Right lobe of liver (tissue), 6 donors: ENCODE measurements around the gene PLCB1. TPM values are rescaled to one million over a fixed set of nuclear protein-coding genes. Genes with fewer than 3 reads are reported as not detected.
A peak's percentile ranks its signal among the peaks of the same experiment; 100 is the strongest.

ENCODE experiments used
- ATAC-seq, 4 donors: fragments of 200-7000 bp; cut with Tn5 transposase; one replicate each; pipeline ENCODE4 v1.9.1; 2020; ENCODE audit warnings: mild to moderate bottlenecking in 4 of 4, moderate library complexity in 4 of 4
- DNase-seq, 3 donors: peaks; one replicate each; pipeline ENCODE4 v3.0.0-alpha.2; 2020
- H3K27ac ChIP-seq, 3 donors: fragments of 200-600 bp; one replicate each; pipeline ENCODE4 v1.8.0; 2022
- H3K27me3 ChIP-seq, 2 donors: fragments of 200-600 bp; one replicate each; pipeline ENCODE4 v1.8.0; 2022
- H3K36me3 ChIP-seq, 4 donors: fragments of 200-600 bp; sonication (generic) in 1 of 4; one replicate each; pipeline versions ENCODE4 v1.5.1 to v1.8.0; 2017 to 2022; ENCODE audit warnings: control low read depth in 1 of 4
- H3K4me1 ChIP-seq, 4 donors: fragments of 200-600 bp; sonication (generic) in 1 of 4; one replicate each; pipeline versions ENCODE4 v1.5.1 to v1.8.0; 2017 to 2022; ENCODE audit warnings: control low read depth in 1 of 4
- H3K4me3 ChIP-seq, 3 donors: fragments of 200-600 bp; one replicate each; pipeline ENCODE4 v1.8.0; 2022
- H3K9me3 ChIP-seq, 4 donors: fragments of 200-600 bp; sonication (generic) in 1 of 4; one replicate each; pipeline versions ENCODE4 v1.5.1 to v1.8.0; 2017 to 2022; ENCODE audit warnings: control low read depth in 1 of 4
- POLR2A ChIP-seq: fragments of 450-650 bp; IDR thresholded peaks from one replicate; pipeline ENCODE4 v1.6.1; 2017; ENCODE audit warnings: antibody characterized with exemption, mild to moderate bottlenecking
- WGBS: methylation state at CpG from one replicate; pipeline ENCODE4 v1.1.6; 2018; ENCODE audit warnings: low coverage, low lambda C conversion rate; ENCODE audit not compliant: insufficient coverage; ENCODE audit errors: missing lambda C conversion rate; 5-methylcytosine and 5-hydroxymethylcytosine counted together
- intact Hi-C, 2 donors: fragments of 100-400 bp; cut with DNase I; formaldehyde crosslinking; loops; one replicate each; pipeline versions ENCODE4 v1.11.2 to v1.14.1; 2022
- total RNA-seq, 6 experiments: library from RNA; depleted of rRNA in 2 of 6; stranded (reverse); fragments of >200 nt in 2 of 6; fragmentation: NEBNext Ultra II Directional in 3 of 6; extraction: Animal tissue kit (Norgen Biotek cat#: 25700) in 3 of 6; gene quantifications; one replicate each; pipeline versions ENCODE4 v1.1.0 to v1.2.4, GENCODE V29; 2016 to 2023
- TF ChIP-seq, protein P1 (sequence below), 4 donors: fragments of 200-600 bp in 3 of 4; fragments of 450-650 bp in 1 of 4; IDR thresholded peaks; one replicate each; pipeline versions ENCODE4 v1.5.1 to v1.8.0; 2016 to 2022; ENCODE audit warnings: antibody characterized with exemption in 4 of 4, mild to moderate bottlenecking in 2 of 4
- donor health status: DM: no; HTN: yes; CAD: no.
- donor health status: DM: no; HTN: no; CAD: no.
- donor health status: DM: no; HTN: no; CAD: no.
- donor health status: DM: no; HTN: yes; CAD: no.
- donor health status: DM: no; HTN: yes; CAD: no.

The PLCB1 gene
- total RNA-seq, 6 experiments from 2014 or later: 5.0 to 9.9 (median 5.7) TPM

DNA sequence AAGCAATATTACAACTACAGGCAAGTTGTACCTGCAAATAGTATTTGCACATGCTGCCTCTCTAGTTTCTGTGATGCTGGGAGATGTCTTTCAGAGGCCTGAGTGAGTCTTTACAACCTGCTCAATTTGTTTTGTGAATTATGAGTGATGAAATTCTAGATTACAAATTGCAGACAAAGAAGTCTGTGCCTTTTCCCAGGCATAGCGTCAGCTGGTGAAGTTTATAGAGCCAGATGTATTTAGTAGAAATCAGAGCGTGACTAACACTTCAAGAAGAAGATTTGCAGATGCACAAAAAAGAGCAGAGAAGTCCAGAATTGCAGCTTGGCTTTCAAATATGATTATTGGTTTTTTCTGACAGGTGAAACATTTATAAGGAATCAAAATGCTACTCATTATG lies 289.9 kb downstream of the PLCB1 start:
- H3K9me3 ChIP-seq: no peaks in the 10 kb centered on the region
- no peaks in the 10 kb centered on the region for H3K4me1 ChIP-seq
- no peak overlapping the region for H3K4me3 ChIP-seq
- H3K27me3 ChIP-seq: no peaks in the 10 kb centered on the region
- H3K36me3 ChIP-seq: no peaks in the 10 kb centered on the region
- TF ChIP-seq POLR2A: no peak
- TF ChIP-seq, protein P1, sequence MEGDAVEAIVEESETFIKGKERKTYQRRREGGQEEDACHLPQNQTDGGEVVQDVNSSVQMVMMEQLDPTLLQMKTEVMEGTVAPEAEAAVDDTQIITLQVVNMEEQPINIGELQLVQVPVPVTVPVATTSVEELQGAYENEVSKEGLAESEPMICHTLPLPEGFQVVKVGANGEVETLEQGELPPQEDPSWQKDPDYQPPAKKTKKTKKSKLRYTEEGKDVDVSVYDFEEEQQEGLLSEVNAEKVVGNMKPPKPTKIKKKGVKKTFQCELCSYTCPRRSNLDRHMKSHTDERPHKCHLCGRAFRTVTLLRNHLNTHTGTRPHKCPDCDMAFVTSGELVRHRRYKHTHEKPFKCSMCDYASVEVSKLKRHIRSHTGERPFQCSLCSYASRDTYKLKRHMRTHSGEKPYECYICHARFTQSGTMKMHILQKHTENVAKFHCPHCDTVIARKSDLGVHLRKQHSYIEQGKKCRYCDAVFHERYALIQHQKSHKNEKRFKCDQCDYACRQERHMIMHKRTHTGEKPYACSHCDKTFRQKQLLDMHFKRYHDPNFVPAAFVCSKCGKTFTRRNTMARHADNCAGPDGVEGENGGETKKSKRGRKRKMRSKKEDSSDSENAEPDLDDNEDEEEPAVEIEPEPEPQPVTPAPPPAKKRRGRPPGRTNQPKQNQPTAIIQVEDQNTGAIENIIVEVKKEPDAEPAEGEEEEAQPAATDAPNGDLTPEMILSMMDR (IDR thresholded peaks at IDR 0.05): no peak
- ATAC-seq (no peak), DNase-seq (no peak)
- 90% methylated on average over 2 of the region's 2 CpGs for WGBS
- intact Hi-C loops: no loop called here
- no peak overlapping the region for H3K27ac ChIP-seq

DNA sequence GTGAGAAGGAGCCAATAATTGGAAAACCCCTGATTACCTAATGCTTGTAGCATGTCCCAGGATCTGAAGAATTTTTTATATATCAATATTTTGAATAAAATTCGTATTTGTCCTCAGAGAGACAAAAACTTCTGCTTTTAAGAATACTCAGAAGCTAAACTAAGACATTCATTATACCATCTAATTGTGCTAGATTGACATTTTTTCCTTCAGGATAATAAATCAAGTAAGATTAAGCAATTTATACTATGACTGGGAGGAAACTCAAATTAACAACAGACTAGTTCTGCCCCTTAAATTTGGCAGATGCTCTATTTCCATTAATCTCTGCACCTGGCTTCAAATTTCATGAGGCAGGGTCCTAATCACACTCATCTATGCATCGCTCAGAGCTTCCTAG lies 291.4 kb downstream of the PLCB1 start:
- 65% methylated on average over 2 of the region's 2 CpGs for WGBS

DNA sequence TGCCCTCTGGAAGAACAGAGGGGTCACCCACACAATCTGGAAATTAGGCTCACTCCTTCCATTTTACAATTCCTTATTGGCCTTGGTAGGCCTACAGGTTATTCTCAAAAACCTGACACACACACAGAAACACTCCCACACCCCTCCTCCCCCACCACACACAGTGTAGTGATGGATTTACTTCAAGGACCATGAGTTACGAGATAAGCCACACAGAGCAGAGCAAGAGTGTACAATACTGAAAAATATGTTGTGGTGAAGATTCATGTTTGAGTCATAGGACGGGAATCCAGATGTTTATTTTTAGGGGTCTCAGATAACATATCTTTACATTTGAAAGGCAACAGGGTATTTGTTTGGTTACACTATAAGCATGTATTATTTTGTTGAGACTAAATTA lies 291.9 kb downstream of the PLCB1 start:
- Histone ChIP-seq H3K4me1 (no peaks in the 10 kb centered on the region), H3K36me3 (no peaks in the 10 kb centered on the region), H3K27ac (no peak overlapping the region), H3K4me3 (no peak overlapping the region), H3K27me3 (no peaks in the 10 kb centered on the region), H3K9me3 (no peaks in the 10 kb centered on the region)
- intact Hi-C loops: no loop called here
- 76% methylated on average over 2 of the region's 2 CpGs for WGBS
- TF ChIP-seq, protein P1 (IDR thresholded peaks at IDR 0.05): no peak
- TF ChIP-seq POLR2A: no peak
- no peak for ATAC-seq
- DNase-seq: no peak

More for the DNA sequence above, 291.4 kb downstream of the PLCB1 start:
- no peaks in the 10 kb centered on the region for H3K9me3 ChIP-seq
- ATAC-seq (no peak), DNase-seq (no peak)
- TF ChIP-seq POLR2A: no peak
- TF ChIP-seq, protein P1 (IDR thresholded peaks at IDR 0.05): no peak
- H3K4me1 ChIP-seq: no peaks in the 10 kb centered on the region
- no peaks in the 10 kb centered on the region for H3K36me3 ChIP-seq
- no peak overlapping the region for H3K27ac ChIP-seq
- intact Hi-C loops: no loop called here
- no peak overlapping the region for H3K4me3 ChIP-seq
- no peaks in the 10 kb centered on the region for H3K27me3 ChIP-seq

DNA sequence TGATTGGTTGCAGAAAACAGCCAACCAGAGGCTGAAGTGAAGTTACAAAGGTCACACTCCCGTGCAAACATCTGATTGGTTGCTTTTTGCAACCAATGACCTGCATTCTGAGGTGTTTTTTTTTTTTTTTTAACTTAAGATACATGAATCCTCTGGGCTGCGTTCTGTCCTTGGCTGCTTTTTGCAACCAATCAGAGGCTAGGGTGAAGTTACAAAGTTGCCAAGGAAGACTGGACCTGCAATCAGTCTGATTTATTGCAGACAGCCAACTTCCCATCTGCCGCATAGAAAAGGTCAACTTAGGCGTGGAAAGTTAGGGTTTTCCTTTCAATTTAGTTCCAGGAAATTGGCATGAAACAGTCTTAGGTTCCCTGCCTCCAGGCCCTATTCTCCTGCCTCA lies 292.9 kb downstream of the PLCB1 start:
- DNase-seq (no peak), ATAC-seq (peak in 1 of 4 donors; percentile 28)
- H3K27me3 ChIP-seq: no peaks in the 10 kb centered on the region
- intact Hi-C loops: no loop called here
- H3K9me3 ChIP-seq: no peaks in the 10 kb centered on the region
- no peak overlapping the region for H3K4me3 ChIP-seq
- TF ChIP-seq, protein P1 (IDR thresholded peaks at IDR 0.05): no peak
- no peak for TF ChIP-seq POLR2A
- H3K4me1 ChIP-seq: no peaks in the 10 kb centered on the region
- WGBS: 31% methylated on average over 4 of the region's 4 CpGs
- H3K36me3 ChIP-seq: no peaks in the 10 kb centered on the region
- peak overlapping the region in 1 of 3 donors; percentile 16 for H3K27ac ChIP-seq

DNA sequence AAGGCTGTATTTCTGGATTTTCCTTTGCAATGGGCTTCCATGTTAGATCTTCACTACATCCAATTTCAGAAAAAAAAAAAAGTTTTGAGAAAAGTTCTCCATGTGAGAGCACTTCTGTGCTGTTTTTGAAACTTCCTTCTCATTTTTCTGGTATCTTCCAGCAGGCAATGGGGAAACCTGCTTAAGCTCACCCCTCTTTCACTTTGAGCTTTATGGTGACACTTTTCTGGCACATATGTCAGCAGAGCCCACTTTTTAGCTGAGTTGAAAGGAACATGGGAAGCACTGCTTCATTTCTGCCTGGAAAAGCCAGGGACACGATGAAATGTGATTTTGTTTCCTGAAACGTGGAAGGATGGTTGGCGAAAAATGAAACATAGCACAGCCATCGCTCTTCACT lies 293.7 kb downstream of the PLCB1 start:
- Histone ChIP-seq H3K9me3 (no peaks in the 10 kb centered on the region), H3K4me3 (no peak overlapping the region), H3K27me3 (no peaks in the 10 kb centered on the region), H3K27ac (no peak overlapping the region), H3K4me1 (no peaks in the 10 kb centered on the region), H3K36me3 (no peaks in the 10 kb centered on the region)
- ATAC-seq (no peak), DNase-seq (no peak)
- WGBS: 85% methylated on average over 4 of the region's 4 CpGs
- TF ChIP-seq, protein P1 (IDR thresholded peaks at IDR 0.05): no peak
- TF ChIP-seq POLR2A: no peak
- intact Hi-C loops: no loop called here
